Stimulated activated CD8-positive, alpha-beta memory T cell treated with anti-CD3 and anti-CD28 coated beads, Interleukin-12 subunit alpha, Interleukin-12 subunit beta, amount 100 ng/mL, for 4 hours (primary cell): ENCODE data around the gene SLC15A5.

Experiments used
- DNase-seq: peaks from one replicate; pipeline ENCODE4 v3.0.0-alpha.2; 2020; ENCODE audit warnings: low read depth

Gene SLC15A5

DNA sequence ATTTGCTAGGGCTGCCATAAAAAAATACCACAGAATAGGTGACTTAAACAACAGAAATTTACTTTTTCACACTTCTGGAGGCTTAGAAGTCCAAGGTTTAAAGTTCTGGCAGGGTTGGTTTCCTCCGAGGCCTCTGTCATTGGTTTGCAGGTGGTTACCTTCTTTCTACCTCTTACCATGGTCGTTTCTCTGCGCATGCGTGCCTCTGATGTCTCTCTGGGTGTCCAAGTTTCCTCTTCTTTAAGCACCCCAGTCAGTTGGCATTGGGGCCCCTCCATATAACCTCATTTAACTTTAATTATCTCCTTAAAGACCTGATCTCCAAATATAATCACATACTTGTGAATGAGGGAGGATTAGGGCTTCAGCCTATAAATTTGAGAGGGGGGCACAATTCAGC lies 103.2 kb downstream of the SLC15A5 start:
- DNase-seq = no peak

- DNase-seq = no peak
These were observed 106.1 kb downstream of the SLC15A5 start for GRCh38 chr12:16171348-16171747.

GRCh38 chr12:16168078-16168477 lies 109.4 kb downstream of the SLC15A5 start:
- no peak for DNase-seq

GRCh38 chr12:16166563-16167470 lies 110.7 kb downstream of the SLC15A5 start:
- no peak for DNase-seq

DNA sequence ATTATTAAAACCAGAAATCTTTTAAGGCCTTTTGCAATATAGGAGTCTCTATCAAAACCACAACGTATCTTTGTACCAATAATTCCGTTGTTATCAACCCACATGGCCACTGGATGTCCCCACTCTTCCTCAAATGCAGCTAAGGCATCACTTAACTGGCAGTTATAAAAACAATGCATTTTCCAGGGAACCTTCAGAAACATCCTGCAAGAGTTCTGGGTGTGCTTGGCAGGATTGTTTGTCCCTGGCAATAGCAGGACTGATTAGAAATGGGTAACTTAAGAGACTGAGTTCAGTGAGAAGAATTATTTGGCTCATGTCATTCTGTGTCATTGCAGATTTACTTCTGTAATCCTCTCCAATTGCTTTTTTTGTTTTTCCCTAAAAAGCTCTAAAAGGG lies 112.0 kb downstream of the SLC15A5 start:
- DNase-seq = no peak

DNA sequence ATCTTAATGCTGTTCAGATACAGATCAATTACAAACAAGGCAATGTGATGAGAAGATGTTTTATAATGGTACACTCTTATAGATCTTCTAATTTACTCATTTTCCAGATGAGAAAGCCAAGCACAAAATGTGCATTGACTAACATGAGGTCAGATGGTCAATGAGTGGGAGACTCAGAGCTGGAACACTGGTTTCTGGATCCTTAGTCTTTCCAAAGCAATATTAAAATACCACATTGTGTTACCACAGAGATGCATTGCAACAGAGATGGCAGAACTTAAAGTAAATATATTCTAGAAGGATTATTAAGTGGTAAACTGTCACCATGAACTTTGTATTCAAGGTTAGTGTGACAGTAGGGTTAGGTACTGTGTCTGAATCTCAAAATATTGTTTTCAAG lies 113.6 kb downstream of the SLC15A5 start:
- DNase-seq = no peak

DNA sequence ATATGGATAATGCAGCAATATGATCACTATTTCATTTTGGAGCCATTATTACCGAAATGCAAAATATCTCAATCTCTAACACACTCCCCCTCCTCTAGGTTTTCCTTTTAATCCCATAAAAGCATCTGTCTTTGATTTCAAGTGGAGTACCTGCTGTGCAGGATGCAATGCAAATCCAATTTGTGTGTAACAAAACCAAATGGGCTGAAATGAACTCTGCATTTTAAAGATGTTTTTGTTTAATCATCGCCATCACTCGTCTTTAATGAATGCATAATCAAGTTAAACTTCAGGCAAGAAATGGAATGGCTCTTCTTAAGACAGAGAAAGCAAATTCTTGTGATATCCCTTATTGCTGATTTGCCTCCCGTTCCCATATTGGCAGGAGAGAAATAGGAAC lies 114.3 kb downstream of the SLC15A5 start:
- no peak for DNase-seq

DNA sequence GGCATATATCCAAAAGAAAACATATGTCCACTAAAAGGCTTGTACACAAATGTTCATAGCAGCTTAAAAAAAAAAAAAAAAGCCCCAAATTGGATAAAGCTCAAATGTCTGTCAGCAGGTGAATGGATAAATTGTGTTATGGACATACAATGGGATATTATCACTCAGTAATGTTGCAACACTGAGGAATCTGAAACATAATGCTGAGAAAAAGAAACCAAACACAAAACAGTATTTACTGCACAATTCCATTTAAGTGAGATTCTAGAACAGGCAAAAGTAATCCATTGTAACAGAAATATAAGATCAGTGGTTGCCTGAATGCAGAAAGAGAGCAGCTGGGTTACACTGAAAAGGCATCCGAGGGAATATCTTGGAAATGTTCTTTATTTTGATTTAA lies 117.9 kb downstream of the SLC15A5 start:
- no peak for DNase-seq

DNA sequence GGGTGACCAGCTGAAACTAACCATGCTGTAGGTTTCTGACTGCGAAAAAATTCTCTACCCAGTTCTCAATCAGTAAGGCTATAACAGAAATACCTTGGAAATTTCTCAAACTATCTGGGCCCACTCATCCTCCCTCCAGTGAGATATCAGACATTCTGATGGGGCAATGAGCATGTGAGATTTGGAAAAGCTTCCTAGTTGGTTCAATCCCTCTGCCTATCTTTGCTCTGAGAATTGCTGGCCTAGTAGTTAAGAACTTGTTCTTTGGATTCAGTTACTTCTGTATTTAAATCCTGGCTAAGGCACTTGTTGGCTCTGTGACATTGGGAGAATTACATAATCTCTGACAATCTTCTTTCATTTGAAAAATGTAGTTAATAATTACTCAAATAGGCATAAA lies 119.4 kb downstream of the SLC15A5 start:
- no peak for DNase-seq

GRCh38 chr12:16155938-16156337 lies 121.5 kb downstream of the SLC15A5 start:
- no peak for DNase-seq

DNA sequence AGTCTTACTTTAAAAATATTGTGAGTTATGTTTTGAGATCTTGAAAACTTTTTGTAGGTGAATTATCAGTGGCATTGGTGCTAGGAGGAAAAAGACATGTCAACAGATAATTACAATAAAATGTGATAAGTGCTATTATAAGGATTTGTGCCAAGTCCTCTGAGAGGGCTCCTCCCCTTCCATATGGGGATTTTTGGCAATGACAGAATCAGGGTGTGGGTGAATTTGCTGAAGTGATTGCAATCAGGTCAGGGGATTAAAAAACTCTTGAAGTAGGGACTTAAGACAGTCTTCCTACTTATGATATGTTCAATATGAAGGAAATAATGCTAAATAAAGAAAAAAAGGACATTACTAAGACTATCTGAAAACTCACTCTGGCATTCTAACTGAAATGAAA lies 122.5 kb downstream of the SLC15A5 start:
- no peak for DNase-seq

DNA sequence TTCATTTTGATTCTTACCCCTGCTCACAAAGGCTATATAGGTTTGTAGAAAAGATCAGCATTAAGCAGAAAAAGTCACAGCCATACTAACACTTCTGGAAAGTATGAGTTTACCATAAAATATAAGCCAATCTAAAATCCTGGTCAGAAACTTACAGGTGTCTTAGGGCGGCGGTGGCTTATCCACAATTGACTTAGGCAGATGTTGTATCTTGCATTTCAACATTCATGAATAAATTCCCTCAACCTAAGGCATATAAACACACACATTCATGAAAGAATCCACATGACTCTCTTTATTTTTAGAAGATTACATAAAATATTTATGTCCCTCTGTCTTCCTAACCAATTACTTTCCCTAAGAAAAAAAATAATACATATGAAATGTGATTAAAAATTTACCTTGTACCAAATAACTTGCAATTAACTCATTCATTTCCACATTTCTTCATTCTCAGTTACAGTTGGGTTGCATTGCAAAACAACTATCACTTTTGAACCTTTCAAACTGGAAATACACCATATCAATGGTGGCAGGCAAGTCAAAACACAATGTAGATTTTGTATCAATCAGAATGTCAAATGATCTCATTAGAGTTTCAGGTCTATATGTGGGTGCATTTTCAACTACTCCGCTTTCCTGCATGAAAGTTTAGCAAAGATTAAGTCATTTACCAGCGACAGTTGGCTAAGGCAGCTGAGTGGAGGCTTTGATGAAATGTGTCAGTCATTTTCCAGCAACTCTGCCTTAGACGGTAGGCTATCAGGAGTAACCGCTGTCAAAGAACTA lies 124.4 kb downstream of the SLC15A5 start:
- no peak for DNase-seq

- no peak for DNase-seq
These were observed 127.2 kb downstream of the SLC15A5 start for GRCh38 chr12:16150276-16150675.

DNA sequence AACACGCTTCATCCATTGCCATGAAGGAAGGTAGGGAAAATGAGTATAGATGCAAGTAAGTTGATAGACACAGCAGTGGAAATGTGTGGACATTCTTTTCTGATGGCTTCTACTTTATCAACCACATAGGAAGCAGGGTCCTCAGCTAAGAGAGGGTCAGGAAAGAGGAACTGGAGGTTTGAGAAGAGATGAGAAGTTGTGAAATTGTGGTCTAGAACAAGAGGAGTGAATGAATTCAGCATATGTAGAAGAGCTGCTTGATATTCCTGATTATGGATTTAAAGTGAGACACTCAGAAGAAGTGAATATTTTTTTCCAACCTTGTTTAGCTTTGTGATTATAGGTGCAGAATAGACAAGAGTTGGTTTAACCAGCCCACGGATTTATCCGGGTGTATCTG lies 128.5 kb downstream of the SLC15A5 start:
- DNase-seq = no peak
